K562 (cell line): ENCODE data around the gene ZNF577. TPM values are rescaled to one million over a fixed set of nuclear protein-coding genes. Genes with fewer than 3 reads are reported as not detected.

ENCODE experiments used
- ATAC-seq: fragments of 200-7000 bp; cut with Tn5 transposase; 3 replicates; pipeline ENCODE4 v1.9.1; 2020; ENCODE audit warnings: moderate library complexity
- BruUV-seq: library from RNA; stranded (reverse); fragments of 400-500 nt; replicated peaks from 2 replicates; lab custom pipeline; 2021; lab: Mats Ljungman, UMichigan
- CTCF ChIA-PET: fragments of 300-600 bp; formaldehyde crosslinking; extraction: SDS; loops from one replicate; lab custom pipeline; 2021; ENCODE audit warnings: low intra/inter-chr PET ratio; lab: Yijun Ruan, JAX
- POLR2A ChIA-PET: fragments of 300-600, 350-650 bp; sonication (Branson Sonifier 250); formaldehyde crosslinking; extraction: SDS; loops from one replicate; lab custom pipeline; 2021; ENCODE audit warnings: antibody characterized with exemption, inconsistent platforms; lab: Yijun Ruan, JAX
- DNase-seq, 4 experiments: peaks; one replicate each; pipeline versions ENCODE4 v3.0.0 to v3.0.0-alpha.2; 2011 to 2018; ENCODE audit warnings: low spot score in 3 of 4, mixed read lengths in 3 of 4; ENCODE audit errors: extremely low read depth in 1 of 4
- FAIRE-seq: peaks from 2 replicates; lab custom pipeline; 2011; peaks lifted over from hg19 to GRCh38; lab: Jason Lieb, UNC
- H2AFZ ChIP-seq: 2 replicates; pipeline ENCODE4 v1.6.0; 2011; ENCODE audit warnings: low read depth, low read length, control low read depth, inconsistent platforms
- H3K27ac ChIP-seq: fragments of 200-600 bp; 3 replicates; pipeline ENCODE4 v1.8.0; 2011; ENCODE audit warnings: low read depth, mild to moderate bottlenecking, control low read depth, inconsistent platforms, low read length, moderate library complexity, mixed read lengths; ENCODE audit errors: extremely low read depth
- H3K27me3 ChIP-seq, 2 experiments: fragments of 300-600 bp in 1 of 2; 2 replicates in 1 of 2; 3 replicates in 1 of 2; pipeline versions ENCODE4 v1.6.0 to v1.8.0; 2011; ENCODE audit warnings: inconsistent platforms in 2 of 2, low read length in 2 of 2, mild to moderate bottlenecking in 1 of 2, mixed read lengths in 1 of 2, moderate library complexity in 1 of 2; ENCODE audit not compliant: control insufficient read depth in 2 of 2, insufficient read depth in 2 of 2
- H3K36me3 ChIP-seq: fragments of 300-600 bp; 3 replicates; pipeline ENCODE4 v1.8.0; 2011; ENCODE audit warnings: mild to moderate bottlenecking, low read length, inconsistent platforms; ENCODE audit not compliant: control insufficient read depth, insufficient read depth
- H3K4me1 ChIP-seq, 2 experiments: fragments of 200-600 bp in 1 of 2; replicated peaks in 1 of 2; 2 replicates in 1 of 2; 3 replicates in 1 of 2; pipeline versions ENCODE4 v1.5.1 to v1.8.0; 2011; ENCODE audit warnings: inconsistent platforms in 2 of 2, low read length in 2 of 2, mild to moderate bottlenecking in 1 of 2, mixed read lengths in 1 of 2, moderate library complexity in 1 of 2; ENCODE audit not compliant: control insufficient read depth in 2 of 2, insufficient read depth in 2 of 2
- H3K4me2 ChIP-seq: 2 replicates; pipeline ENCODE4 v1.6.1; 2011; ENCODE audit warnings: low read length, control low read depth, inconsistent platforms, mixed read lengths; ENCODE audit not compliant: insufficient read depth
- H3K4me3 ChIP-seq: fragments of 200-600 bp; sonication (generic), shearing (Covaris generic); 2 replicates; pipeline ENCODE4 v1.5.1; 2016; ENCODE audit warnings: control low read depth, inconsistent platforms
- H3K79me2 ChIP-seq: fragments of 200-600 bp; 3 replicates; pipeline ENCODE4 v1.8.0; 2011; ENCODE audit warnings: low read length, inconsistent platforms; ENCODE audit not compliant: control insufficient read depth, insufficient read depth
- H3K9ac ChIP-seq, 2 experiments: 2 replicates each; pipeline versions ENCODE4 v1.6.0 to v1.6.1; 2011; ENCODE audit warnings: low read depth in 2 of 2, low read length in 2 of 2, control low read depth in 1 of 2, inconsistent platforms in 1 of 2, mild to moderate bottlenecking in 1 of 2, mixed read lengths in 1 of 2; ENCODE audit not compliant: insufficient read depth in 1 of 2
- H3K9me1 ChIP-seq: one replicate; pipeline ENCODE4 v1.6.0; 2011; ENCODE audit warnings: inconsistent platforms, mild to moderate bottlenecking, low read length, moderate library complexity; ENCODE audit not compliant: control insufficient read depth, insufficient read depth
- H3K9me3 ChIP-seq: replicated peaks from 2 replicates; pipeline ENCODE4 v1.5.1; 2011; ENCODE audit warnings: low read depth, low read length, inconsistent platforms; ENCODE audit not compliant: control insufficient read depth, insufficient read depth
- H4K20me1 ChIP-seq: replicated peaks from 2 replicates; pipeline ENCODE4 v1.6.1; 2011; ENCODE audit warnings: low read length, inconsistent platforms, mixed read lengths; ENCODE audit not compliant: control insufficient read depth, insufficient read depth
- CCNT2 ChIP-seq: IDR thresholded peaks from 2 replicates; pipeline ENCODE4 v1.6.1; 2011; ENCODE audit warnings: borderline replicate concordance, low read depth, mild to moderate bottlenecking, moderate library complexity, mixed read lengths, low read length; ENCODE audit not compliant: insufficient read length; ENCODE audit errors: extremely low read depth
- FOSL1 ChIP-seq: fragments of 200-800 bp; sonication (Bioruptor generic); conservative IDR thresholded peaks from 2 replicates; pipeline ENCODE4 v1.6.1; 2016; ENCODE audit warnings: missing genetic modification characterization, missing compliant biosample characterization
- GABPB2 ChIP-seq: fragments of 250-450 bp; sonication (Bioruptor Pico); conservative IDR thresholded peaks from 2 replicates; pipeline ENCODE4 v1.5.1; 2021; ENCODE audit warnings: mild to moderate bottlenecking
- PTTG1 ChIP-seq: fragments of 450-650 bp; IDR thresholded peaks from 2 replicates; pipeline ENCODE4 v1.6.1; 2016; ENCODE audit warnings: low read depth, mild to moderate bottlenecking, missing genetic modification characterization, missing compliant biosample characterization
- SMC3 ChIP-seq: conservative IDR thresholded peaks from 2 replicates; pipeline ENCODE4 v1.6.1; 2011; ENCODE audit warnings: low read depth, low read length, improper control_type of control experiment; ENCODE audit not compliant: insufficient read depth
- SP2 ChIP-seq: IDR thresholded peaks from 2 replicates; pipeline ENCODE4 v1.6.1; 2011; ENCODE audit warnings: mild to moderate bottlenecking, low read depth, low read length, moderate library complexity; ENCODE audit not compliant: poor library complexity, severe bottlenecking; ENCODE audit errors: extremely low read depth
- ZBTB17 ChIP-seq: fragments of 450-650 bp; formaldehyde crosslinking; IDR thresholded peaks from 2 replicates; pipeline ENCODE4 v1.4.0; 2020; ENCODE audit warnings: mild to moderate bottlenecking
- WGBS: fragments of 100-300 bp; shearing (Covaris generic); methylation state at CpG from one replicate; pipeline ENCODE4 v1.1.6; 2016; ENCODE audit warnings: low coverage, mixed read lengths; ENCODE audit not compliant: insufficient coverage; ENCODE audit errors: missing lambda C conversion rate; 5-methylcytosine and 5-hydroxymethylcytosine counted together
- in situ Hi-C: fragments of 300-500 bp; cut with MboI; formaldehyde crosslinking; loops from 4 replicates; pipeline ENCODE4 v1.15.0; 2018; ENCODE audit warnings: inconsistent platforms, mixed read lengths
- intact Hi-C: fragments of 100-400 bp; cut with micrococcal nuclease; formaldehyde crosslinking; loops from 2 replicates; pipeline ENCODE4 v1.14.2; 2022
- polyA plus RNA-seq, 8 experiments: library from polyadenylated mRNA; depleted of rRNA in 4 of 8; stranded (reverse) in 5 of 8; unstranded in 3 of 8; fragments of >200 nt; fragmentation: Nextera tagmentation in 2 of 8; fragmentation: Illumina TruSeq in 1 of 8; extraction: Ambion mirVana in 2 of 8; extraction: Trizol in 1 of 8; gene quantifications; 2 replicates each; pipeline versions ENCODE4 v1.2.1 to v1.2.3, GENCODE V29; 2011 to 2014; ENCODE audit warnings: inconsistent platforms in 1 of 8, missing spikeins in 1 of 8
- total RNA-seq, 7 experiments: library from RNA; depleted of rRNA in 6 of 7; stranded (reverse); fragments of >200 nt in 6 of 7; fragmentation: Illumina TruSeq in 2 of 7; extraction: Trizol in 2 of 7; gene quantifications; 2 replicates each; pipeline versions ENCODE4 v1.2.1 to v1.2.3, GENCODE V29; 2011 to 2021; ENCODE audit warnings: low replicate concordance in 1 of 7

ZNF577 gene
- total and polyA plus RNA-seq, 9 of the 15 experiments (the other 6 are each of a cell fraction or from before 2014, with no cell fraction given): 1.3 to 12.7 (median 7.0) TPM

- FAIRE-seq (no peak), DNase-seq (no peak), ATAC-seq (no peak)
- no peak overlapping the region for H3K27ac ChIP-seq
- POLR2A ChIA-PET: no interaction called here
- 57% methylated on average over 8 of the region's 8 CpGs for WGBS
- no peaks in the 10 kb centered on the region for H4K20me1 ChIP-seq
- CTCF ChIA-PET: no interaction called here
- no peak overlapping the region for H3K9ac ChIP-seq
- intact Hi-C loops (no loop called here), in situ Hi-C loops (no loop called here)
- peaks cover 2% of the 10 kb centered on the region; the same call in 1 of the 3 replicates for H3K36me3 ChIP-seq
- peaks cover 11% of the 10 kb centered on the region; the same call in 2 of the 3 replicates for H3K79me2 ChIP-seq
- H2AFZ ChIP-seq: no peak overlapping the region
- H3K4me2 ChIP-seq: no peak overlapping the region
- no peak overlapping the region for H3K4me3 ChIP-seq
- peaks cover 4% of the 10 kb centered on the region; the same call in 1 of the 2 replicates for H3K9me3 ChIP-seq
- H3K27me3 ChIP-seq: no peaks in the 10 kb centered on the region
- no peaks in the 10 kb centered on the region for H3K9me1 ChIP-seq
- no TSS peak for BruUV-seq
- no peaks in the 10 kb centered on the region; a peak in 1 of 5 replicates for H3K4me1 ChIP-seq
- TF ChIP-seq SMC3 (no peak), FOSL1 (tag) (no peak), GABPB2 (CRISPR knock-in tag) (no peak), ZBTB17 (CRISPR knock-in tag) (no peak), CCNT2 (no peak), PTTG1 (no peak), SP2 (no peak)
Observed at GRCh38 chr19:51931921-51932320, 44.2 kb upstream of the ZNF577 start.
